ENCODE results near the gene FER. TPM values are rescaled to one million over a fixed set of nuclear protein-coding genes. Genes with fewer than 3 reads are reported as not detected.
A peak's percentile ranks its signal among the peaks of the same experiment; 100 is the strongest.

FER gene
- total and polyA plus RNA-seq, 12 donors = 3.5 to 37.5 (median 27.0) TPM

DNA sequence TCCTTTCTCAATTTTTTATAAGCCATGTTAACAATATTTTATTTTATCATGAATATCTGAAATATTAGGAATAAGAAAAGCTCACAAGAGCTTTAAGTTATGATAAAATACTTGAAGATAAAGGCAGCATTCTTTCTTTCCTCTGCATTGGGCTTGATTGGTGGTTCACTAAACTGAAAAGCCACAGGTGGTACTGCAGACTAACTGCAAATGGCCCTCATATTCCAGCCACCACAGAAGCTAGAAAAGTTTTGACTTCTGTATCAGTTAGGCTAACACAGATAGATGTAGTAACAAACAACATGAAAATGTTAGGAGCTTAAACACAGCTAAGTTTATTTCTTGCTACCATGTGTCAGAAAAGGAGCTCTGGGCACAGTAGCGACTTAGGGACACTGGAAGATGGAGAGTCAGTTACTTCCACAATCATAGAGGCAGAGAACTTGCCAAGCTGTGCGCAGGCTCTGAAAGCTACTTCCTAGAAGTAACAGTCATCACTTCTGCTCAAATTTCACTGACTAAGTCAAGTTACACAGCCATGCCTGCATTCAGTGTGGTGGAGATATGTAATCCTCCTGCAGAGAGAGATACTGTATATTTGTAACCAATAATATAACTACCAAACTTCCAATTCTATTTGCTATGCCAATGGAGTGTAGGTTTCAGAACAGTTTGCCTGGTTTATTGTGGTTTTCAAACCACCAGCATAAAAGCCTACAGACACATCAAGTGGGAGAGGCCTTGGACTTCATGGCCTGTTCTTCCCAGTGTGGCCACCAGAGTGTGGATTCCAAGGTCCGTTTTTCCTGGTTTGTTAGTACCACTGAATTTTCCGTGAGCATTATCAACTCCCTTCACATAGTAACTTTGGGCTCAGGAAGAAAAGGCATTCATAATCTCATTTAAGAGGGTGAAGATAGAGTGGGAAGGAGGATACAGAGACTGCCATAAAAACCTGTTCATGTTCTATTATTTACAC lies 393.8 kb downstream of the FER start:
- Histone ChIP-seq H3K9me3 (replicated peaks in 1 of 3) (no peaks in the 10 kb centered on the region), H3K36me3 (replicated peaks in 1 of 2) (no peaks in the 10 kb centered on the region), H3K4me3 (no peak overlapping the region), H3K4me1 (replicated peaks in 1 of 2) (peaks cover 0 to 10% of the 10 kb centered on the region in 2 donors), H3K27ac (no peak overlapping the region), H3K27me3 (no peaks in the 10 kb centered on the region)
- WGBS, 4 donors = 86 to 94% (median 91%) methylated on average over 4 of the region's 4 CpGs
- TF ChIP-seq POLR2A (IDR thresholded peaks at IDR 0.05) = no peak
- TF ChIP-seq, protein P1, sequence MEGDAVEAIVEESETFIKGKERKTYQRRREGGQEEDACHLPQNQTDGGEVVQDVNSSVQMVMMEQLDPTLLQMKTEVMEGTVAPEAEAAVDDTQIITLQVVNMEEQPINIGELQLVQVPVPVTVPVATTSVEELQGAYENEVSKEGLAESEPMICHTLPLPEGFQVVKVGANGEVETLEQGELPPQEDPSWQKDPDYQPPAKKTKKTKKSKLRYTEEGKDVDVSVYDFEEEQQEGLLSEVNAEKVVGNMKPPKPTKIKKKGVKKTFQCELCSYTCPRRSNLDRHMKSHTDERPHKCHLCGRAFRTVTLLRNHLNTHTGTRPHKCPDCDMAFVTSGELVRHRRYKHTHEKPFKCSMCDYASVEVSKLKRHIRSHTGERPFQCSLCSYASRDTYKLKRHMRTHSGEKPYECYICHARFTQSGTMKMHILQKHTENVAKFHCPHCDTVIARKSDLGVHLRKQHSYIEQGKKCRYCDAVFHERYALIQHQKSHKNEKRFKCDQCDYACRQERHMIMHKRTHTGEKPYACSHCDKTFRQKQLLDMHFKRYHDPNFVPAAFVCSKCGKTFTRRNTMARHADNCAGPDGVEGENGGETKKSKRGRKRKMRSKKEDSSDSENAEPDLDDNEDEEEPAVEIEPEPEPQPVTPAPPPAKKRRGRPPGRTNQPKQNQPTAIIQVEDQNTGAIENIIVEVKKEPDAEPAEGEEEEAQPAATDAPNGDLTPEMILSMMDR (IDR thresholded peaks at IDR 0.05) = peak in 1 of 6 experiments; percentile 5
- intact Hi-C loops (cut with DNase I) = no loop called here
- no peak for DNase-seq

DNA sequence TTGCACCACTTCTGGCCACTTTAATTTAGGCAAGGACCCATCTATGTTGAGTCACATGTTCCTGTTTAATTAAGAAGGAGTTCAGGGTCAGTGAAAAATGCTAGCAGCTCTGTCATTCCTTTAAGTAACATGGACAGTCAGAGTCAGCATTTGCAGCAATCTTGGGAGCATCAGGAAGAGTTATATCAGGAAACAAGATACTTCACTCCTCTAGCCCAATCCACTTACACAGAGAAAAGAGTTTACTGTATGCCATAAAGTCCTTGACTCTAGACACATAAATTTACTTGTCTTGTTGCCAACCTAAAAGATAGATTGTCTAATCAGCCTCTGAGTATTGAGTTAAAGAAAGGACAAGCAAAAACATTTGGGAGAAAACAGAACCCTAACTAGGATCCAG lies 395.3 kb downstream of the FER start:
- Histone ChIP-seq H3K36me3 (replicated peaks in 1 of 2) (no peaks in the 10 kb centered on the region), H3K4me1 (replicated peaks in 1 of 2) (peaks cover 0 to 10% of the 10 kb centered on the region in 2 donors)

DNA sequence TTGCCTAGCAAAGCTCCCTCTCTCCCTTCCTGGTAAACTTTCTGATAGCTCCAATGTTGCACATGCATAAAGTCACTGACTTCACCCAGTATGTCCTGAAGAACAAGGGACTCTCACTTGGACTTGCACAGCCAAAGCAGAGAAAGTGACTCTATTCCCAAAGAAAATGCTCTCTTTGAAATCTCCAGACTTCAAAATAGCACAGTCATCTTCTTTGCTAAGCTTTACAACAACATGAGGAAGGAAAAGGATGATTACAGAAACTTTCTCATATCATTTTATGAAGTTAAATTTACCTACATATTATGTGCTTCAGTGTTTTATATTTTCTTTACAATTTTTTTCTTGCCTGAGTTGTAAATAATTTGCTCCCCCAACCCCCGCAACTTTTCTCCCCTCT lies 397.4 kb downstream of the FER start:
- Histone ChIP-seq H3K36me3 (replicated peaks in 1 of 2) (no peaks in the 10 kb centered on the region), H3K9me3 (replicated peaks in 1 of 3) (no peaks in the 10 kb centered on the region), H3K4me3 (no peak overlapping the region), H3K27ac (no peak overlapping the region), H3K4me1 (replicated peaks in 1 of 2) (peaks cover 0 to 10% of the 10 kb centered on the region in 2 donors), H3K27me3 (no peaks in the 10 kb centered on the region)
- no peak for TF ChIP-seq POLR2A (IDR thresholded peaks at IDR 0.05)
- TF ChIP-seq, protein P1 (IDR thresholded peaks at IDR 0.05) = no peak
- intact Hi-C loops (cut with DNase I) = no loop called here
- 94 to 99% (median 96%) methylated on average over 1 of the region's 1 CpG for WGBS, 4 donors
- DNase-seq = no peak

More for the DNA sequence above, 395.3 kb downstream of the FER start:
- no peaks in the 10 kb centered on the region for H3K27me3 ChIP-seq
- peak in 1 of 7 donors; percentile 10 for DNase-seq
- intact Hi-C loops (cut with DNase I) = no loop called here
- peak overlapping the region in 1 of 5 donors; percentile 8 for H3K27ac ChIP-seq
- H3K9me3 ChIP-seq (replicated peaks in 1 of 3) = no peaks in the 10 kb centered on the region
- no peak overlapping the region for H3K4me3 ChIP-seq
- TF ChIP-seq, protein P1 (IDR thresholded peaks at IDR 0.05) = no peak
- no peak for TF ChIP-seq POLR2A (IDR thresholded peaks at IDR 0.05)

DNA sequence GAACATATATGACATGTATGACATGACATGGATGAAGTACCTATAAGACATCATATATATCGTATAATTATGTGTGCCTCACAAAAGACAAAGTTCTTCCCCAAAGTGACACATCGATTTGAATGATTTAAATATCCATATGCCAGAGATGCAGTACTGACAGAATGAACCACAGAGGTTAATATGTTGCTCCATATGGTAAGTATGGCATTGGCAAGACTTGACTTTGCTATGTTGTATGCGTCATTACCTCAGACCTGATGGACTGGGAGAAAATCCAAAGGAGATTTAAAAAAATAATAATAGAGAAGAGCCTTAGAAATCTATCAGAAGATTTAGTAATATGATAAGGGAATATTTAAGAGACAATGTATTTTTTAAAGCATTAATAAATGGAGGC lies 398.9 kb downstream of the FER start:
- H3K4me1 ChIP-seq (replicated peaks in 1 of 2) = peaks cover 0 to 14% of the 10 kb centered on the region in 2 donors
- WGBS, 4 donors = 94 to 96% (median 95%) methylated on average over 3 of the region's 3 CpGs

More for the DNA sequence above, 398.9 kb downstream of the FER start:
- DNase-seq = no peak
- no peaks in the 10 kb centered on the region for H3K9me3 ChIP-seq (replicated peaks in 1 of 3)
- H3K27ac ChIP-seq = no peak overlapping the region
- no peak for TF ChIP-seq POLR2A (IDR thresholded peaks at IDR 0.05)
- TF ChIP-seq, protein P1 (IDR thresholded peaks at IDR 0.05) = no peak
- no peak overlapping the region for H3K4me3 ChIP-seq
- intact Hi-C loops (cut with DNase I) = no loop called here
- H3K27me3 ChIP-seq = no peaks in the 10 kb centered on the region
- H3K36me3 ChIP-seq (replicated peaks in 1 of 2) = no peaks in the 10 kb centered on the region
